Thyroid gland (tissue), 4 donors: ENCODE data around the gene RHOG. TPM values are rescaled to one million over a fixed set of nuclear protein-coding genes. Genes with fewer than 3 reads are reported as not detected.
A peak's percentile ranks its signal among the peaks of the same experiment; 100 is the strongest.

Source experiments
- DNase-seq, 2 donors: peaks; one replicate each; pipeline ENCODE4 v3.0.0-alpha.2; 2019
- H3K27ac ChIP-seq, 3 donors: fragments of 200-600 bp; sonication (generic); 1 replicate in 2 of 3; 2 replicates in 1 of 3; pipeline ENCODE4 v1.5.1; 2016 to 2019; ENCODE audit warnings: mild to moderate bottlenecking in 1 of 3, moderate library complexity in 1 of 3
- H3K27me3 ChIP-seq: fragments of 200-600 bp; sonication (generic); one replicate; pipeline ENCODE4 v1.5.1; 2019
- H3K36me3 ChIP-seq, 2 donors: fragments of 200-600 bp; sonication (generic); one replicate each; pipeline ENCODE4 v1.5.1; 2016 to 2019
- H3K4me1 ChIP-seq, 2 donors: fragments of 200-600 bp; sonication (generic); one replicate each; pipeline ENCODE4 v1.5.1; 2017 to 2019
- H3K4me3 ChIP-seq, 3 donors: fragments of 200-600 bp; sonication (generic); replicated peaks in 1 of 3; 1 replicate in 2 of 3; 2 replicates in 1 of 3; pipeline ENCODE4 v1.5.1; 2016; ENCODE audit warnings: mild to moderate bottlenecking in 1 of 3
- H3K9me3 ChIP-seq: fragments of 200-600 bp; sonication (generic); one replicate; pipeline ENCODE4 v1.5.1; 2017
- POLR2A ChIP-seq, 2 donors: fragments of 450-650 bp; IDR thresholded peaks; one replicate each; pipeline ENCODE4 v1.6.1; 2017; ENCODE audit warnings: antibody characterized with exemption in 2 of 2, mild to moderate bottlenecking in 2 of 2, moderate library complexity in 1 of 2
- WGBS, 2 donors: methylation state at CpG; one replicate each; pipeline ENCODE4 v1.1.5; 2017; 5-methylcytosine and 5-hydroxymethylcytosine counted together
- intact Hi-C: fragments of 100-400 bp; cut with DNase I; formaldehyde crosslinking; loops from one replicate; pipeline ENCODE4 v1.15.1; 2023
- total RNA-seq, 4 donors: library from RNA; depleted of rRNA; stranded (reverse); fragments of >200 nt; gene quantifications; one replicate each; pipeline ENCODE4 v1.2.3, GENCODE V29; 2016
- TF ChIP-seq, protein P1 (sequence below), 6 experiments: fragments of 200-600 bp in 3 of 6; fragments of 450-650 bp in 3 of 6; sonication (generic) in 3 of 6; IDR thresholded peaks; one replicate each; pipeline ENCODE4 v1.5.1; 2016 to 2019; ENCODE audit warnings: antibody characterized with exemption in 6 of 6, mild to moderate bottlenecking in 2 of 6, inconsistent platforms in 1 of 6, moderate library complexity in 1 of 6

The RHOG gene
- total RNA-seq, 4 donors from 2014 or later: 17.3 to 39.0 (median 27.8) TPM

DNA sequence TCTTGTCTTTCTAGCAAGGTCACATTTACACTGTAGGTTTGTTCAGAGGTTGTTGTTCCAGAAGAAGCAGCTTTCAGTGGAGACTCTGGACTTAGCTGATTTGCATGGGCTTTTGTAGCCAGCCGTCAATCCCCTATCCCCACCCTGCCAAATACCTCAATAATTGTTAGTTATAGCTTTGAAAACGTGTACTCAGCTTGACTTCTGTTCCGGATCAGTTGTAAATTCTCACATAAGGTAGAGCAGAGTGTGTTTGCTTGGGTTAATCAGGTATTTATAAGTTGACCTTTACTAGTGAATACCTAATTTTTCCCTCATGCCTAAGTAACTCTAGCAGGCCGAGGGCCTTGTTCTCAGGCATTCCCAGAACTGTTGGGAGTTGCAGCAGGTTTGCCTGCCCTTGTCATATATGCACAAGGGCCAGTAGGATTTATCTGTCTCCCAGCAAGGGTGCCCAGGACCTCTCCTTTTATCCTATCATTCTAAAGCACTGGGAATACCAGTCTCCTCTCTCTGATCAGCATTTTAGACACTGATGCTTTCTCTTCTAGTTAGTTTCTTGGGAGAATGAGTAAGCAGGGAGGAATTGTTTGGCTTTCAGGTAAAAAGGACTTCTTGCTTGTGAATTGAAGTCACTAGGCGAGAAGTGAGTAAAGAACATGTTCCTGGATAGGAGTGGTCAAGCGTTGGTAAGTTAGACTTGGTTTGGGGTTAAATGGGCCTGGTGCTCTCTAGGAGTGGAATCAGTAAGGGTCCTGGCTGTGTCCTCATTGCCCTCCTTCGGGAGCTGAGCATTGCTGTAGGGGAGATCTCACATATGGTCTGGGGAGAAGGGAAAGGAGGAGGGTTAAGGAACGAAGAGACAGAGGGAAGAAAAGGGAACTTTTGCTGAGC is 36.9 kb upstream of the RHOG start:
- Histone ChIP-seq H3K4me3 (no peak overlapping the region), H3K9me3 (no peaks in the 10 kb centered on the region), H3K4me1 (peaks cover 75 to 76% of the 10 kb centered on the region in 2 donors), H3K27ac (peak overlapping the region; percentile 75 to 86 (median 78)), H3K36me3 (no peaks in the 10 kb centered on the region), H3K27me3 (no peaks in the 10 kb centered on the region)
- TF ChIP-seq, protein P1, sequence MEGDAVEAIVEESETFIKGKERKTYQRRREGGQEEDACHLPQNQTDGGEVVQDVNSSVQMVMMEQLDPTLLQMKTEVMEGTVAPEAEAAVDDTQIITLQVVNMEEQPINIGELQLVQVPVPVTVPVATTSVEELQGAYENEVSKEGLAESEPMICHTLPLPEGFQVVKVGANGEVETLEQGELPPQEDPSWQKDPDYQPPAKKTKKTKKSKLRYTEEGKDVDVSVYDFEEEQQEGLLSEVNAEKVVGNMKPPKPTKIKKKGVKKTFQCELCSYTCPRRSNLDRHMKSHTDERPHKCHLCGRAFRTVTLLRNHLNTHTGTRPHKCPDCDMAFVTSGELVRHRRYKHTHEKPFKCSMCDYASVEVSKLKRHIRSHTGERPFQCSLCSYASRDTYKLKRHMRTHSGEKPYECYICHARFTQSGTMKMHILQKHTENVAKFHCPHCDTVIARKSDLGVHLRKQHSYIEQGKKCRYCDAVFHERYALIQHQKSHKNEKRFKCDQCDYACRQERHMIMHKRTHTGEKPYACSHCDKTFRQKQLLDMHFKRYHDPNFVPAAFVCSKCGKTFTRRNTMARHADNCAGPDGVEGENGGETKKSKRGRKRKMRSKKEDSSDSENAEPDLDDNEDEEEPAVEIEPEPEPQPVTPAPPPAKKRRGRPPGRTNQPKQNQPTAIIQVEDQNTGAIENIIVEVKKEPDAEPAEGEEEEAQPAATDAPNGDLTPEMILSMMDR (IDR thresholded peaks at IDR 0.05): no peak
- no peak for TF ChIP-seq POLR2A (IDR thresholded peaks at IDR 0.05)
- intact Hi-C loops: no loop called here
- no peak for DNase-seq
- WGBS, 2 donors: 62 to 65% methylated on average over 8 of the region's 8 CpGs

DNA sequence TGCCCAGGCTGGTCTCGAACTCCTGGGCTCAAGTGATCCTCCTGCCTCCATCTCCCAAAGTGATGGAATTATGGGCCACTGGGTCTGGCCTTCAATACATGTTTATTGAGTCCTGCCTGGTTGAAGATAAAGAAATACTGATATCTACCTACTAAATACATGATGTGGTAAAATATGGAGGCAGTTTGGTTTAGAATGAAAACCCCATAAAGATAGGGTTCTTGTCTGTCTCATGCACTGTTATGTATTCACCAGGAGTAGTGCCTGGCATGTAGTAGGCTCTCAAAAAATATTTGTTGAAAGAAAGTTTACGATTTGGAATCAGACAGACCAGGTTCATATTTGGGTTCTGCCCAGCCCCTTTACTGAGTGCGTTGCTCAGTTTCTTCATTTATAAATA is 35.9 kb upstream of the RHOG start:
- 92 to 97% methylated on average over 3 of the region's 3 CpGs for WGBS, 2 donors
- intact Hi-C loops: no loop called here
- no peak for TF ChIP-seq POLR2A (IDR thresholded peaks at IDR 0.05)
- TF ChIP-seq, protein P1 (IDR thresholded peaks at IDR 0.05): no peak
- no peak for DNase-seq
- Histone ChIP-seq H3K36me3 (no peaks in the 10 kb centered on the region), H3K4me1 (peaks cover 75 to 80% of the 10 kb centered on the region in 2 donors), H3K27ac (peak overlapping the region; percentile 41 to 78 (median 75)), H3K27me3 (no peaks in the 10 kb centered on the region), H3K4me3 (no peak overlapping the region), H3K9me3 (no peaks in the 10 kb centered on the region)

DNA sequence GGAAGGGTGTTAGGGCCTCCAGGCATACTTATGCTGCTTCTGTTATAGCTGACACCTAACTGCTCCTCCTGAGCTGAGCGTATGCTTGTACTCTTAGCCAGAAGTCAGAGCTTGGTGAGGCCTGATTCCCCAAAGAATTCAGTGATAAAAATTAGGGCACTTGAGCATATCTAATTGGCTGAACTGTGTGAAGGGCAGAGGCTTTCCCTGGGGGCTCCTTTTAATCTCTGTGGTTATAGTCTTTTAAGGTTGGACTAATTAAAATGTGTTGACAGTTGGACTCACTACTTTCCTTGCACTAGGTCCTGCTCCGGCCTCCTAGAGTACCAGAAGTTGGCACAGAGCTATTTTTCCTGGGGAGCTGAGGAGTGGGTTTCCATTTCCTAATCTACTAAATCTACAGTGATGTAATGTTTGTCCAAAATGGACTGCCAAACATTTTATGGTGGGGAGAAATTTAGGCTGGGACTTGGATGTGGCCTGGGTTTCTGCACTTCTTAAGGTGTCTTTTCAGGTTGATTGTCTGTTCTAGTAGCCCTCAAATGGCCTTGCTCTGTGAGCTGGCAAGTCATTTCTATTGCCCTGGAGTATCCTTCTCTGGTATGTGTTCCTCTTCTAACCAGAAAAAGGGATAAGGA is 33.1 kb upstream of the RHOG start:
- peaks cover 59 to 68% of the 10 kb centered on the region in 2 donors for H3K4me1 ChIP-seq
- no peaks in the 10 kb centered on the region for H3K27me3 ChIP-seq
- no peaks in the 10 kb centered on the region for H3K9me3 ChIP-seq
- H3K36me3 ChIP-seq: no peaks in the 10 kb centered on the region
- DNase-seq: no peak
- intact Hi-C loops: no loop called here
- H3K4me3 ChIP-seq: no peak overlapping the region
- H3K27ac ChIP-seq: peak overlapping the region; percentile 72 to 78 (median 72)
- 83 to 87% methylated on average over 2 of the region's 2 CpGs for WGBS, 2 donors
- TF ChIP-seq, protein P1 (IDR thresholded peaks at IDR 0.05): no peak
- TF ChIP-seq POLR2A (IDR thresholded peaks at IDR 0.05): no peak

DNA sequence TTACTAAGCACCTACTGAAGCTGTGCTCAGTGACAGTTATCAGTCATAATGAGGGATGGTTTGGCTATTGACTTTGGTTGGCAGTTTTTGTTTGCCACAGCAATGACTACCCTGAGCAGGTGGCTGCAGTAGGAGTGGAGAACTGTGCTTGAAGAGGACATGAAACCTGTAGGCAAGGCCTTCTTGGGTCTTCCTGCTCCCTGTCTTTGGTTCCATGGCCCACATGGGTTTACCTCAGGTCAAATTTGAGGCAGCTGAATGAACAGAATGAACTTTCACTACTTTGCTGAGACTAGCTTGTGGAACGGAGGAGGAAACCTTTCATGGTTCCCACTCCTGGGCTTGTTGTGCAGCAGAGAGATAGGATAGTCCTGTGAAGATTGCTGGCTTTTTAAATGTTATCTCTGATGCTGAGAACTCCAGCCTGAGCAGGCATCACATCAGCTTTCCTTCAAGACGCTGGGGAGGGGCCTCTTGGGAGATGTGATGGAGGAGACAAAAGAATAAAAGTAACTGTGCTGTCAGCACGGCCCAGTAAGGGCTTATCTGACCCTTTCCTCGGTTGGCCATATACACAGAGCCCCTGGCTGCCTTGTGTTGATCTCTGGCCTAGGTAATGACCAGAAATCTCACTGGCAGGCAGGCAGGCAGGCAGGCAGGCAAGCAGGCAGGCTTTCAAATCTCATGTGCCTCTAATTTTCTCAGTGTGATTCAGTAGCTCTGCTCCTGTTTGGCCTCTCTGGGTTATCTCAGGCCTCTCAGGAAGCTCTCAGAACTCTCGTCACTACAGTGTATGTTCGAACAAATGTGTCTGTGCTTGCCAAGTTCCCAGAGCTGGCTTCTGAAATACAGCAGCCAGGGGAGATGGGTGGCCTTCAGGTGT is 26.7 kb upstream of the RHOG start:
- Histone ChIP-seq H3K36me3 (no peaks in the 10 kb centered on the region), H3K4me3 (no peak overlapping the region), H3K27me3 (no peaks in the 10 kb centered on the region), H3K27ac (peak overlapping the region; percentile 83 to 97 (median 94)), H3K4me1 (peaks cover 44 to 57% of the 10 kb centered on the region in 2 donors), H3K9me3 (no peaks in the 10 kb centered on the region)
- intact Hi-C loops: no loop called here
- TF ChIP-seq POLR2A (IDR thresholded peaks at IDR 0.05): peak in 1 of 2 donors; percentile 37
- TF ChIP-seq, protein P1 (IDR thresholded peaks at IDR 0.05): no peak
- whole genome bisulfite sequencing, 2 donors: 20 to 33% methylated on average over 6 of the region's 6 CpGs
- peak; percentile 71 to 74 for DNase-seq
